Upper lobe of left lung (tissue), 4 donors: ENCODE results near the gene ENGASE.
A peak's percentile ranks its signal among the peaks of the same experiment; 100 is the strongest.

Experiments
- POLR2A ChIP-seq, 4 donors: fragments of 450-650 bp; IDR thresholded peaks; one replicate each; pipeline ENCODE4 v1.5.1; 2016 to 2017; ENCODE audit warnings: antibody characterized with exemption in 4 of 4, mild to moderate bottlenecking in 2 of 4
- POLR2AphosphoS5 ChIP-seq, 2 donors: sonication (generic); formaldehyde crosslinking; IDR thresholded peaks; one replicate each; pipeline ENCODE4 v1.5.1; 2017; ENCODE audit warnings: antibody characterized with exemption in 2 of 2
- TF ChIP-seq, protein P1 (sequence below), 6 experiments: fragments of 450-650 bp in 4 of 6; fragments of 200-600 bp in 2 of 6; sonication (generic) in 2 of 6; IDR thresholded peaks; one replicate each; pipeline ENCODE4 v1.5.1; 2016 to 2019; ENCODE audit warnings: antibody characterized with exemption in 6 of 6

- TF ChIP-seq, protein P1, sequence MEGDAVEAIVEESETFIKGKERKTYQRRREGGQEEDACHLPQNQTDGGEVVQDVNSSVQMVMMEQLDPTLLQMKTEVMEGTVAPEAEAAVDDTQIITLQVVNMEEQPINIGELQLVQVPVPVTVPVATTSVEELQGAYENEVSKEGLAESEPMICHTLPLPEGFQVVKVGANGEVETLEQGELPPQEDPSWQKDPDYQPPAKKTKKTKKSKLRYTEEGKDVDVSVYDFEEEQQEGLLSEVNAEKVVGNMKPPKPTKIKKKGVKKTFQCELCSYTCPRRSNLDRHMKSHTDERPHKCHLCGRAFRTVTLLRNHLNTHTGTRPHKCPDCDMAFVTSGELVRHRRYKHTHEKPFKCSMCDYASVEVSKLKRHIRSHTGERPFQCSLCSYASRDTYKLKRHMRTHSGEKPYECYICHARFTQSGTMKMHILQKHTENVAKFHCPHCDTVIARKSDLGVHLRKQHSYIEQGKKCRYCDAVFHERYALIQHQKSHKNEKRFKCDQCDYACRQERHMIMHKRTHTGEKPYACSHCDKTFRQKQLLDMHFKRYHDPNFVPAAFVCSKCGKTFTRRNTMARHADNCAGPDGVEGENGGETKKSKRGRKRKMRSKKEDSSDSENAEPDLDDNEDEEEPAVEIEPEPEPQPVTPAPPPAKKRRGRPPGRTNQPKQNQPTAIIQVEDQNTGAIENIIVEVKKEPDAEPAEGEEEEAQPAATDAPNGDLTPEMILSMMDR (IDR thresholded peaks at IDR 0.05) = peak in 5 of 6 experiments; percentile 44 to 57 (median 50)
- TF ChIP-seq POLR2AphosphoS5 (IDR thresholded peaks at IDR 0.05) (no peak), POLR2A (IDR thresholded peaks at IDR 0.05) (no peak)
Observed at GRCh38 chr17:79065105-79065670, 9.4 kb upstream of the ENGASE start.
